ENCODE data around the gene DSN1.

Gene DSN1

GRCh38 chr20:36758276-36758675 lies 15.3 kb downstream of the DSN1 start:
- in situ Hi-C loops (cut with HindIII; ENCODE audit: low sequenced_read_pairs) = no loop called here

DNA sequence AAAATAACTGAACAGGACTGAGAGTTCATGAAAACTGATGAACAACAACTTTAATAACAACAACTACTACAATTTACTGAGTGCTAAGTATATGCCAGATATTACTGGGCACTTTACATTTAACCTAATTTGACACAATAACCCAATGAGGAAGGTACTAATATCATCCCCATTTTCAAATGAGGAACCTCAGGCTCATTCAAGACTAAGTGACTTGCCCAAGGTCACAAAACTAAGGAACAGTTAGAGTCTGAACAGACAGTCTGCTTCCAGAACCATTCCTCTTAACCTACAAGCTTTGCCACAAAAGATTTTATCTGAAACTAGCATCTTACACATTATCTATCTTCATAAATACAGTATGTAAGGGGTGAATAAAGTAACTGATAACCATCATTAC lies 17.1 kb downstream of the DSN1 start:
- in situ Hi-C loops (cut with HindIII; ENCODE audit: low sequenced_read_pairs) = no loop called here

GRCh38 chr20:36754656-36755222 lies 18.8 kb downstream of the DSN1 start:
- in situ Hi-C loops (cut with HindIII; ENCODE audit: low sequenced_read_pairs) = no loop called here

DNA sequence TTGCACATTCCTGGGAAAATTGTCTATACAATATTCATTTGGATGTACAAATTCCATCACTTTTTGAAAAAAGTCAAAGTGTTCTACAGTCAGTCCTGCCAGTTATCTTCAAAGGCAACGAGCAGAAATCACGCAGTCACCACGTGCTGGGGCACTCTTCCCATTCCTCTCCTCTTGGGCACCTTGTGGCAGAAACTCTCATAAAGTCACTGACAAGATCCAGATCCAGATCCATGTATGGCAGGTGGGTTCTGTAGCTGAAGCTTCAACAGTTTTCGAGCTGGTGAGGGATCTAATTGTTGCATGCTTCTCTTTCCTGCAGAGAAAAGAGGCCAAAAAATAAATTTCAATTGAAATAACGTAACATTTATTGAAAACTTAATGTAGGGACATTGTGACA lies 21.0 kb downstream of the DSN1 start:
- in situ Hi-C loops (cut with HindIII; ENCODE audit: low sequenced_read_pairs) = no loop called here

GRCh38 chr20:36745927-36746659 lies 27.5 kb downstream of the DSN1 start, which contains the start of gene NDRG3:
Gene NDRG3 (minus strand): TSS chr20:36746090. CDS start chr20:36721735, 24,355 bp downstream.
- in situ Hi-C loops (cut with HindIII; ENCODE audit: low sequenced_read_pairs) = no loop called here

DNA sequence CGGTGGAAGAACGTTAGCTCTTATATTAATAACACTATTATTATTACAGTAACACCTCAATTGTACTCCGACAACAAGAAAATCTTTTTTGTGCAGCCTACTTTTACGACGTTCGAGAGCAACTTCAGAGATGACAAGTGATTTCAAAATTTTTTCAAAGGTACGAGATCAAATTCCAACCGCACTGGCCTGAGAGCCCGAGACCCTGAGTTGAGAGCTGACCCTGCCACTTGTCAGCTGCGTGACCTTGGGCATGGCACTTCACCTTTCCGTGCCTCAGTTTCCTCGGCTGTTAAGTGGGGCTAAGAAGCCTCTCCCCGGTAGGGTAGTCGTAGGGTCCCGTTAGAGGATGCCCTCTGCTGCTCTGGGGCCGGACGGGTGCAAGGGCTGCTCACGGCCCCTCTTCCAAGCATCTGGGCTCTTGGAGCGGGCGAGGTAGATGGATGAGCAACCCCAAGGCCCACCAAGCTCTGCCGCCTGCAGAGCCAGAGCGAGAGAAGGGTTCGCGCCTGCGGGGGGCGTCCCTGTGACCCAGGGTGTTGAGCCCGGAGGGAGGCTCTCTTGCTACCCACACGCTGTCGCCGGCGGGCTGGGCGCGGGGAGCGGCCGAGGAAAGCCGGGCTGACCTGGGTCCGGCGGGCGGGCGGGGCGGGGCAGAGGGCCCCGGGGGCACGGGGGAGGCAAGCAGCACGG lies 28.2 kb downstream of the DSN1 start:
- in situ Hi-C loops (cut with HindIII; ENCODE audit: low sequenced_read_pairs) = no loop called here

DNA sequence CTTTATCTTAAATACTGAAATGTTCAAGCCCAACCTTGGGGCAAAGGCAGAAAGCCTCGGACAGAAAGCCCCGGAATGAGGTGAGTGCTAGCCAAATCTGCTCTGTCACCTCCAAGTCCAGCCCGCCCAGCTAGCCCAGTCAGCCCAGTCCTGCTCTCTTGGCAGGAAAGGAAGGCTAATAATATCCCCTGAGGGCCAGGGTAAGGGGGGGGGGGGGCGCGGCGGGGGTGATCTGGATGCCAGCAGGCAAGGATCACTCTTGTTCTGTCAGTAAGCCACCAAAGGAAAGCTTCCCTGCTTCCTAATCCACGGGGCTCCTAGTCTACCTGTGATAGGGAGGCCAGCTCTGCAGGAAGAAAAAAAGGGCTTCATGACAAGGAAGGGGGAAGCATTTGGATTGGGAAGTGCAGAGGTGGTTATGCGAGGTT lies 28.8 kb downstream of the DSN1 start:
- in situ Hi-C loops (cut with HindIII; ENCODE audit: low sequenced_read_pairs) = no loop called here

GRCh38 chr20:36744243-36744642 lies 29.3 kb downstream of the DSN1 start:
- in situ Hi-C loops (cut with HindIII; ENCODE audit: low sequenced_read_pairs) = no loop called here

DNA sequence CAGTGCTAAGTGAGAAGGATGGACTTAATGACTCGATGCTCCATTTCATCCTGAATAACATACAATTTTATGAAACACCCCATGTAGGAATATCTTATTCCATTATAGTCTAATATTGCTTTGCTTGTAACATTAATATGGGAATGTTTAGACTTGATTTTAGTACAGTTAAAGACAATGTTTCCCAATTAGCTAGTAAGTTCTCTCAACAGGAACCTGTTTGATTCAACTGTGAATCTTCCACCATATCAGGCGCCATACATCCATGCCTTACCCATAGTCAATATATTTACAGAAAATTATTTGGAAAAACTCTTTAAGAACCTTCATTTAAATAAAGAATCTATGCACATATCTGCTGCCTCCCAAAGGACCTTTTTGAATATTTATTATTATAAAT lies 31.0 kb downstream of the DSN1 start:
- in situ Hi-C loops (cut with HindIII; ENCODE audit: low sequenced_read_pairs) = no loop called here

GRCh38 chr20:36741072-36741471 lies 32.5 kb downstream of the DSN1 start:
- in situ Hi-C loops (cut with HindIII; ENCODE audit: low sequenced_read_pairs) = no loop called here

DNA sequence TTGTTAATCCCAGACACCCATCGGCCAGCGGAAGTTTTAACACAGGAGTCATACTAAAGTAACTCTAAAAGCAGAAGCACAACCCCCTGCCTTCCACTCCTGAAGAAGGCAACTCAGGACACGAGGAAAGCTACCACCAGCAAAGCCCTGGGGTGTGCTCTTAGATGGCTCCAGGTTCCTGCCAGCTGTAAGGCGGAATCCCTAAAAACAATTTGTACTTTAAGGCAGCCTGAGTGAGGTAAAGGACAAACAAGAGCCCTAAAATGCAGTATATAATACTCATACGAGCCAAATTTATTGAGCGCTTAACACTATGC lies 36.4 kb downstream of the DSN1 start:
- in situ Hi-C loops (cut with HindIII; ENCODE audit: low sequenced_read_pairs) = no loop called here

DNA sequence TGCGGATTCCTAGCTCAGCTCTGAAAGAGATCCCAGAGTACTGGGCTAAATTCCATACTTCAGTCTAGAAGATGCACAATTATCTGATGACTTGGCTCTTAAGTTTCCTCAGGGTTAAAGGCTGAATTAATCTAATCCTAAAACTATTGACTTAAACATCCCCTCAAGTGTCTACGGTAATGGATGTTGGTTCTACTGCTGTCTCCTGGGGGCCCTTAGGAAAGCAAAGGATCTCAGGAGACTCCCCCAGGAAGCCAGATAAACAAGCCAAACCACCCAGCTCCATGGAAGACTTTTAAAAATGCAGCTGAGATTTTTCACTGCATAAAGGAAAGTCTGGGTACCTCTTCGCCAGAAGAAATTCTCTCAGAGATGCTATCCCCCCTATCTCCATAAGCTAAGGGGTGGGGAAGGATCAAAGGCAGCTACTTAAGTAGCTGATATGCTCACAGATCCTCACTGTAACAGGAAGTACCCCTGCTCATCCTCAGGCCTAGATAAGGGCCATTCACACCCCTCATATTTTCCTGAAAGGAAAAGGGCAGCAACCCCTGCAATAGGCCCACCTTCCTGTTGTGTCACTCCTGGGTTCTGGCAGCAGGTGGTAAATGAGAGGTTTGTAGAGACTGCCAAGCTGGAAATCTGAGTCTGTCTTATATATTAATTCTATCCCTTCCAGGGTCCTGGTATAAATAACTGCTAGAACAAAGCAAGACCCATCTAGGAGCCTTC lies 36.9 kb downstream of the DSN1 start:
- in situ Hi-C loops (cut with HindIII; ENCODE audit: low sequenced_read_pairs) = no loop called here

DNA sequence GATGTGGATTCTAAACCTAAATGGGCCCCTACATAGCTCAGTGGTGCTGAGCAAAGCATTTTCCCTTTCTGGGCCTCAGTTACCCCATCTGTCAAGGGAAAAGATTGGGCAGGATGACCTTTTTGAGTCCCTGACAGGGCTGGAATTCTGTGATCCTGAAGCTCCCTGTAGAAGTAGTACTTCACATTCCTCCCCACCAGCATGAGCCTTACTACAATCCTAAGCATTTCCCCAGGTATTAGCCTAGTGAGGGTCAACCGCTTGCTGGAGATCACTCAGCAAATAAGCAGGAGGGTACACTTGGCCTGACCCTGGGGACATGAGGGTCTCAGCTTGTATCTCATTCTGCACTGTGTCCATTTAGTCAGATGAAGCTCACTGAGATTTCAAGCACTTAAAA lies 41.1 kb downstream of the DSN1 start:
- in situ Hi-C loops (cut with HindIII; ENCODE audit: low sequenced_read_pairs) = no loop called here

- in situ Hi-C loops (cut with HindIII; ENCODE audit: low sequenced_read_pairs) = no loop called here
Measured at GRCh38 chr20:36728986-36729385, 44.6 kb downstream of the DSN1 start.

- in situ Hi-C loops (cut with HindIII; ENCODE audit: low sequenced_read_pairs) = no loop called here
Measured at GRCh38 chr20:36726168-36726567, 47.4 kb downstream of the DSN1 start.

GRCh38 chr20:36720510-36720909 lies 53.1 kb downstream of the DSN1 start:
- in situ Hi-C loops (cut with HindIII; ENCODE audit: low sequenced_read_pairs) = no loop called here

DNA sequence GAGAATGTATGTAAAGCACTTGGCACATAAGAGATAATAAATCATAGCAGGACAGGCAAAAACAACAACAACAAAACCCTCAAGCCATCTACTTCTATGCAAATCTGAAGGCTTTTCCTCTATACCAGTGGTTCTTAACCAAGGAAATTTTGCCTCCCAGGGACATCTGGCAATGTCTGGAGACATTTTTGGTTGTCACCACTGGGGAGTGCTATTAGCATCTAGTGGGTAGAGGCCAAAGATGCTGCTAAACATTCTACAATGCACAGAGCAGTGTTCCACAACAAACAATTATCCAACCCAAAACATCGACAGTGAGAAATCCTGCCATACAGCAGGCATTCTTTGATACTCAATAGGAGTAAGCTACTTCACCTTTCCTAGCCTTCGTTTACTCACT lies 55.9 kb downstream of the DSN1 start:
- in situ Hi-C loops (cut with HindIII; ENCODE audit: low sequenced_read_pairs) = no loop called here

DNA sequence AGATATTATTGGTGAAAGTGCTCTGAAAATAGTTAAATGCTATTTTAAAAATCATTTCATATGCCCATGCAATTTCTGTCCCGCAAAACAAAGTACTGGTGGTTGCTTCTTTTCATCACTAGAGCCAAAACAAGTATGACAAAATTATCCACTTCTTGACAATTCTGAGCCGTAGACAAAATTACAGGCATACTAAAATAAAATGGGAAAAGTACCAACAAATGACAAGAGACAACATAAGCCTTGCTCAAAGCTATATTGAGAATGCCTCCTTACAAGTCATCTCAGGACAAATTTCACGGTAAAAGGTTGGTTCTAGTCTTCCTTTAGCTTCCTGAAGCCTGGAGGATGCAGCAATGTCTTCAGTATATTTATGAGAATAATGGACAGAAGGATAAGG lies 56.5 kb downstream of the DSN1 start:
- in situ Hi-C loops (cut with HindIII; ENCODE audit: low sequenced_read_pairs) = no loop called here

DNA sequence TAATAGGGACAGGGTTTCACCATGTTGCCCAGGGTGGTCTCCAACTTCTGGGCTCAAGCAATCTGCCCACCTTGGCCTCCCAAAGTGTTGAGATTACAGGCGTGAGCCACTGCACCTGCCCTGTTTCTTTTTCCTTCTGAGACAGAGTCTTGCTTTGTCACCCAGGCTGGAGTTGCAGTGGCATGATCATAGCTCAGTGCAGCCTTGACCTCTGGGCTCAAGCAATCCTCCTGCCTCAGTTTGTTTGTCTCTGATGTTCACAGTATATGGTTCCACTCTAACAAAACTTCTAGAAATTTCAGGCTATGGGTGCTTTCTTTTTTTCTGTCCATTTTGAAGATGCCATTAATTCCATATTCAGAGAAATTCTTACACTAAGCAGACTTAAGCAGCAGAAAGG lies 60.8 kb downstream of the DSN1 start:
- in situ Hi-C loops (cut with HindIII; ENCODE audit: low sequenced_read_pairs) = no loop called here

- in situ Hi-C loops (cut with HindIII; ENCODE audit: low sequenced_read_pairs) = no loop called here
Measured at GRCh38 chr20:36709126-36709525, 64.4 kb downstream of the DSN1 start.

GRCh38 chr20:36703530-36703929 lies 70.0 kb downstream of the DSN1 start:
- in situ Hi-C loops (cut with HindIII; ENCODE audit: low sequenced_read_pairs) = no loop called here
